GM19463 (cell line): Measurements from ENCODE around the gene C10orf67.
"Not testable (repeated sequence)": the region's sequence is repeated elsewhere in the genome, so short reads cannot be mapped to it uniquely, and the experiment has no call there.

Experiments used
- ATAC-seq: cut with Tn5 transposase; IDR thresholded peaks from one replicate; pipeline ENCODE4 v1.9.1; 2021; ENCODE audit warnings: mild to moderate bottlenecking, moderate library complexity; ENCODE audit not compliant: unreplicated experiment

The C10orf67 gene

DNA sequence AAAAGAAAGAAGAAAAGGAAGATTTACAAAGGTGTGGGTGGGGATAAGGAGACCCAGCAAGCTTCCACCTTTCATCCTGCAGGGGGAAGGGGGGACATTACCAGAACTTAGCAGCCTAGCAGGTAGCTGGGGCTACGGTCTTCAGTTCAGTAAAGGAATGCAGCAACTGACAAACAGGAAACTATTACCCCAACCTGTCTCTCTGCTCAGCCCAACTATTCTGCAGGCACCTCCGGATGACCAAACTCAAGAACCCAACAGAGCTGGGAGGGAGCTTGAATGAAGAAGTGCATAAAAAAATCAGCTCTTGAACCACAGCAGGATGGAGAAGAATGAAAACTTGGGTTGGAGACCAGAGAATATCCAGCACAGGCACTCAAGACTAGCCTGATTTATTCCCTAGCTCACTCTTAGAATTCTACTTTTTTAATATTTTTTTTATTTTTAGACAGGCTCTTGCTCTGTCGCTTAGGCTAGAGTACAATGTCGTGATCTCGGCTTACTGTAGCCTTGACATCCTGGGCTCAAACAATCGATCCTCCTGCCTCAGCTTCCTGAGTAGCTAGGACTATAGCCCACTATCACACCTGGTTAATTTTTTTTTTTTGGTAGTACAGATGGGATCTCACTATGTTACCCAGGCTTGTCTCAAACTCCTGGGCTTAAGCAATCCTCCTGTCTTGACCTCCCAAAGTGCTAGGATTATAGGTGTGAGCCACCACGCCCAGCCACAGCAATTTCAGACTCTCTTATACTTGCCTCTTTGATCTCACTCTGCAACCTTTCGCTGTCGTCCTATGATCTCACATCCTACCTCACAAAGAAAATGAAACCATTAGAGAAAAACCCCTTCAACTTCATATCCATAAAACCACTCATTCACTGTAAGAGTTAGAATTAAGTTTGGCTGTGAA lies 18.5 kb upstream of the C10orf67 start:
- ATAC-seq, result peak; percentile 36

GRCh38 chr10:23362069-23362830 lies 17.7 kb upstream of the C10orf67 start:
- ATAC-seq, result peak; percentile 53

DNA sequence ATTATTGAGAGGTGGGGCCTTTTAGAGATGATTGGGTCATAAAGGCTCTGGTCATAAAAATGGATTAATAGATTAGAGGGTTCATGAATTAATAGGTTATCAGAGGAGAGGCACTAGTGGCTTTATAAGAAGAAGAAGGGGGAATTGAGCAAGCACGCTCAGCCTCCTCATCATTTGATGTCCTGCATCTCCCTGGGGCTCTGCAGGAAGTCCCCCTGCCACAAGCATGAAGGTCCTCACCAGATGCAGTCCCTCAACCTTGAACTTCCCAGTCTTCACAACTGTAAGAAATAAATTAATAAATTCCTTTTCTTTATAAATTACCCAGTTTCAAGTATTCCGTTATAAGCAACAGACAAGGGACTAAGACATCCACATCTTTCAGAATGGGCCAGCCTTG lies 17.1 kb upstream of the C10orf67 start:
- ATAC-seq, result no peak

DNA sequence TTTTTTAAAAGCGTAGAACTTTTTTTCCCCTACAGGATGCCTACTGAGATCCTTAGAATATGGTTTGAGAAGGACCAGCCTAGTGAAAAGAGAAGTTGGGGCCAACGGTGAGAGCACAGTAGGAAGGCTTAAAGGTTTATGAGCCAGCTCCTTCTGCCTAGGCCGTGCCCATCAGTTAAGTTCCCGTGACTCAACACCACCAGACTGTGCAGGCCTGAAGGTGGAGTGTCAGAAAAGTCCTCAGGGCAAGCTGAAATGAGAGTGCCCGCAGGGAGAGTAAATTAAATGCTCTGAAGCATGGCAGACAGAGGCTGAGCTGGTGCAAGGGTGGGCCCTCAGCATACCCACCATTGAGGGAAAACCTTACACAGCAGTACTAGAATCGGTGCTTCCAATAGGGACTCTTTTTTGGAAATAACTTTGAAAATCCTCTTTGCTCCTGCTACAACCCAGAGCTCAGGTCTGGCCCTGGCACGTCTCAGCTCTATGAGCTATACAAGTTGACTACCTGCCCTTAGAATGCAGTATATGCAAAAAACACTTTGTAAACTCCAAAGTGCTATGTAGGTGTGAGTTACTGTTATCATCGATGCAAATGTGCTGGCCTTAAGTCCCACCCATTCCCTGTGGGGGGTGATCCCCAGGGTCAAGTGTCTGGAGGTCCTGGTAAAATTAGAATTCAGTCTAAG lies 15.2 kb upstream of the C10orf67 start:
- no peak for ATAC-seq

DNA sequence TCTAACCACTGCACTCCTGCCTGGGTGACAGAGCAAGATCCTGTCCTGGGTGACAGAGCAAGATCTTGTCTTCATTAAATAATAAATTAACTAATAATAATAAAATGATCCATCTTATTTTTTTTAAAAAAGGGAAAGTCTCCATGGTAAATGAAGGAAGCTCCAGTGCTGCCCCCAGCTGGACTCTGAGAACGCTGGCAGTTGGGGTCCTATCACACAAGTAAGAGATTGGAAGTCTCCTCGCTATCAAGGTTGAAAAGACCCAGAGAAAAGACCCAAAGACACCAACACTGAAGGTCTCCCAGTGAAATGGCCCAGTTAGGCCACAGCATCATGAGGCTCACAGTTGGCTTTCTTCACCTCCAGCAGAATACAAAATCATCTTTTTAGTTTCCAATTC lies 13.8 kb upstream of the C10orf67 start:
- ATAC-seq, result no peak

GRCh38 chr10:23354630-23355279 lies 10.2 kb upstream of the C10orf67 start:
- ATAC-seq, result no peak

DNA sequence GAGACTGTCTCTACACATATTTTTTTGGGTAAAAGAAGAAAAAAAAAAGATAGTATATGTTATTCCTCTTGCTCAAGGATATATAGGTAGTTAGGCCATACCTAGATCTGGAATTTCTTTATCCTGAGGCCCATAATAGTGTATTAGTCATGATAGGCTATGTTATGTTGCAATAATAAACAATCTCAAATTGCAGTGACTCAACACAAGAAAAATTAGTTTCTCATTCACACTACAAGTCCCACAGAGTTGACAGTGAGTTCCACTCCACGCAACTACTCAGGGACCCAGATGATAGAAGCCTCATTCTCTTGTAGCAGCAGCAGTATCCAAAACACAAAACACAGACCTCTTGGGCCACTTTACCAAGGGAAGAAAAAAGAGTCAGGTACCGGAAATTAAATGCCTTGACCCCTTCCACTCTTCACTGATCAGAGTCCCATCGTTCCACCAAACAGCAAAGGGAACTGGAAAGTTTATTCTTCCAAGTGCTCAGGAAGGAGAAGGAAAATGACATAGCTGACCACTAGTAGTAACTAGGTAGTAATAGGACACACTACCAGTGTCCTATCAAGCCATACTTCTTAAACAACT lies 7.4 kb upstream of the C10orf67 start:
- ATAC-seq, result no peak

DNA sequence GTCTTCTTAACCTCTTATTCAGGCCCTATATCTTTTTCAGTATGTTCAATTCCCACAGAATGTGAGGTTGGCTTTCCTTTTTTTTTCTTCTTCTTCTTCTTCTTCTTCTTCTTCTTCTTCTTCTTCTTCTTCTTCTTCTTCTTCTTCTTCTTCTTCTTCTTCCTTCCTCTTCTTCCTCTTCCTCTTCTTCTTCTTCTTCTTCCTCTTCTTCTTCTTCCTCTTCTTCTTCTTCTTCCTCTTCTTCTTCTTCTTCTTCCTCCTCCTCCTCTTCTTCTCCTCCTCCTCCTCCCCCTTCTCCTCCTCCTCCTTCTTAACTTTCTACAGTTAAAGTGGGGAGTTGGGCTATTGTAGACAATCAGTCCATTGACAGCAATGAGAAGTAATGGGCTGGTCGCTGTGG lies 6.1 kb upstream of the C10orf67 start:
- not testable (repeated sequence) for ATAC-seq

DNA sequence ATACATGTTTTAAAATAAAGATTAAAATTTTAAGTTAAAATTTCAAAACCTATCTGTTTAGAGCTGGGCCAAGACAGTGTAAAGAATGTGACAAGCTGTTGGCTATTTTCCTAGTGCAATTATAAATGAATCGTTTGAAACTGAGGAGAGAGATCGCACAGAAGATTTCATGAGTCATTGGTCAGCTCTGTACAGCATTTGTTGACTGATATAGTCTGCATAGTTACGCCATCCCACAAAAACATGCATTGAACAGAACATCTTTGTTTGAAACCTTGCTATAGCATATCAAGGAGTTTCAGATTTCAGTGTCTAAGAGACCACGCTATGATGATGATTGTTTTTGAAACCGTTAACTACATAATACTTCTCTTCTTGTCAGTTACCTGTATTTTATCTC lies 1.3 kb upstream of the C10orf67 start:
- ATAC-seq, result no peak

- peak; percentile 52 for ATAC-seq
These were observed 881 bp downstream of the C10orf67 start for GRCh38 chr10:23343591-23344240.

DNA sequence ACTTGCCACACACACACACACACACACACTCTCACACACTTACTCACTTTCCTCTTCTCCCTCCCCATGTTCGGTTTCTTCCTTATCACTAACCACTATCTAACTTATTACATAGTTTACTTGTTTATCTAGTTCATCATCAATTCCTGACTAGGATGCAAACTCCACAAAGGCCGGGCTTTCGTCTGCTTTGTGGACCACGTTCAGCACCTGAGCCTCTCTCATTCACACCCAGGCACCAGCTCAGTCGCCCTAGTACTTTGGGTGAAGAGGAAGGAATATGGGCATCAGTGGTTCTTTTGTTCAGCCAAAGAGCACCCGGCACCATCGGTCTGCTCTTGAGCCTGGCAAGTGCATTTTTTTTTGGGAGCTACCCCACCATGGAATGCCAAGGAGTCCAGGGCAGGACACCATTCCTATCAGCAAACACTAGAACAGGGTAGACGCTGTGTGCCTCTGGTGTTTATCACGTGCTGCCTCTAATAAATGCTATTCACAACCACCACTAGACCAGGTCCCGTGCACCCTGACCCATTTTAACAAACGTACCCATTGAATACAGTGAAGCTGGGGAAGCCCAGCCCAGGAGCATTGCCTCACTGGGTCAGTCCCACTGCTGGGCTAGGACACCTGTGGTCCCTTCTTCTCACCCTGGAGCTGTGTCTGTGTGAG lies 2.2 kb downstream of the C10orf67 start:
- no peak for ATAC-seq

- ATAC-seq, result no peak
These were observed 3.6 kb downstream of the C10orf67 start for GRCh38 chr10:23341004-23341403.

DNA sequence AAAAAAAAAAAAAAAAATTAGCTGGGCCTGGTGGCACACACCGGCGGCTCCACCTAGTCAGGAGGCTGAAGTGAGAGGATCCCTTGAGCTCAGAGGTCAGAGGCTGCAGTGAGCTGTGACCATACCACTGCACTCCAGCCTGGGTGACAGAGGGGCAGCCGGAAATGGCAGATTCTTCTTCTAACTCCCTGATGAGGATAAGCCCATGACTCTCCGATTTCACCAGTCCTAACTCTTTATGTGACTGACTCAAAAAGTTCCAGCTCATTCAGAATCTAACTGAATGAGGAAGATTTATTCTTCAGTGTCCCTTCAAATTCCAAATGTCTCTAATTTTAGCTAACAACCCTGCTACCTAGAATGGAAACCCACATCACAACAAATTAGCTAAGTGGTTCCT lies 4.2 kb downstream of the C10orf67 start:
- no peak for ATAC-seq

- ATAC-seq, result no peak
These were observed 5.7 kb downstream of the C10orf67 start for GRCh38 chr10:23338886-23339285.

- ATAC-seq, result peak; percentile 51
These were observed 6.3 kb downstream of the C10orf67 start for GRCh38 chr10:23338155-23338828.

DNA sequence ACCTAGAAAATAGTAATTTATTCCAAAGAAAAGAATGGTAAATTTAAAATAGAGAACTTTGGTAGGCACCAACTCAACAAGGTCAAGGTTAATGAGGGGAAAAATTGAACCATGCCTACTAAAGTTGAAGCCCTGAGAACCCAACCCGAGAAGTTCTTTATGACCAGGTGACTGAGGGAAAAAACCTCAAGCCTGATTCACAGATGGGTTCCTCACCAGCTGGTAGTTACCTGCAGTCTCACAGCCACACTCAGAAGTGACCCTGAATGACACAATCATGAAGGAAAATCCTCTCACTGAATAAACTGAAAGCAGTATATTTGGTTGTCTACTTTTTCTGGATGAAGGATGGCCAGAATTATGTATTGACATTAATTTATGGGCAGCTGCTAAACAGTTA lies 7.0 kb downstream of the C10orf67 start:
- peak; percentile 54 for ATAC-seq

DNA sequence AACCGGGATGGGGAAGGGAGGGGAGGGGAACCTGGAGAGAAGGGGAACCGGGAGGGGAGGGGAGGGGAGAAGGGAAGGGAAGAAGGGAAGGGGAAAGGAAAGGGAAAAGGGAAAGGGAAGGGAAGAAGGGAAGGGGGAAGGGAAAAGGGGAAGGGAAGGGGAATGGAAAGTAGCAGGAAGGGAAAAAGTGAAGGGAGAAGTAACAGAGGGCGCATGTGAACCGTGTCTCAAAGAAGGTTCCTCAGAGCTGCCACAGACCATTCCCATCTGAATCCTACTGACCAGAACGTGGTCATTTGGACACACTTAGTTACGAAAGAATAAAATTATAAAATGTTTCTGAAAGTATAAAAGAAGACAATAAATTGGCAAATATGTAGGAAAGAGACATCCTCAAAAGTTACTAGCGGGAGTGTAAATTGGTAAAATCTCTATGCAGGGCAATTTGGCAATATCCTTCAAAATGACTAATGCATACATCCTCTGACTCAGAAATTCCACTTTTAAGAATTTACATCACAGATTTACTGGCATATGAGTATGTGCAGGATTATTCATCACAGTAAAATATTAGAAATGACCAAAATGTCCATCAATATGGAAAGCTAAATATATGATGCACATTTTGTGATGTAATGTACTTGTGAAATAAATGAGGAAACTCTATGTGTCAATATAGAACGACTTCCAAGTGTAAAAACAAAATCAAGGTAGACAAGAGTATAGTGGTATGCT lies 12.9 kb downstream of the C10orf67 start:
- no peak for ATAC-seq

- no peak for ATAC-seq
These were observed 13.6 kb downstream of the C10orf67 start for GRCh38 chr10:23330948-23331347.
